ENCODE results near the gene FAM177A1.

FAM177A1 gene

GRCh38 chr14:35020713-35021112 lies 25.4 kb upstream of the FAM177A1 start:
- Histone ChIP-seq H3K4me1 (ENCODE audit: insufficient read depth, low read length, severe bottlenecking) (no peaks in the 10 kb centered on the region), H3K4me2 (ENCODE audit: low read length) (no peak overlapping the region), H3K27ac (ENCODE audit: low read depth, low read length, poor library complexity, severe bottlenecking) (no peak overlapping the region), H3F3A (ENCODE audit: insufficient read depth, low read length) (no peaks in the 10 kb centered on the region), H3K79me2 (ENCODE audit: insufficient read depth, low read length) (no peaks in the 10 kb centered on the region), H3K27me3 (ENCODE audit: insufficient read depth, low read length) (no peaks in the 10 kb centered on the region), H2AFZ (ENCODE audit: low read length) (no peak overlapping the region), H4K20me1 (ENCODE audit: insufficient read depth, low read length) (no peaks in the 10 kb centered on the region), H3K9me3 (ENCODE audit: low read length) (no peaks in the 10 kb centered on the region), H3K9ac (ENCODE audit: low read length) (no peak overlapping the region), H3K9me2 (ENCODE audit: low read depth, low read length) (no peaks in the 10 kb centered on the region), H3K36me3 (ENCODE audit: insufficient read depth, low read length) (peaks cover 82% of the 10 kb centered on the region), H3K4me3 (ENCODE audit: low read depth, low read length, poor library complexity, severe bottlenecking) (no peak overlapping the region)
- no peak for TF ChIP-seq EZH2 (IDR thresholded peaks at IDR 0.05; ENCODE audit: borderline replicate concordance, low read length)
- no peak for TF ChIP-seq CTCF (IDR thresholded peaks at IDR 0.05; ENCODE audit: low read length)

- Histone ChIP-seq H2AFZ (ENCODE audit: low read length) (no peak overlapping the region), H3K4me1 (ENCODE audit: insufficient read depth, low read length, severe bottlenecking) (no peaks in the 10 kb centered on the region), H3K9me2 (ENCODE audit: low read depth, low read length) (no peaks in the 10 kb centered on the region), H3K27me3 (ENCODE audit: insufficient read depth, low read length) (no peaks in the 10 kb centered on the region), H3K36me3 (ENCODE audit: insufficient read depth, low read length) (peaks cover 63% of the 10 kb centered on the region), H3K27ac (ENCODE audit: low read depth, low read length, poor library complexity, severe bottlenecking) (no peak overlapping the region), H3K79me2 (ENCODE audit: insufficient read depth, low read length) (no peaks in the 10 kb centered on the region), H3K4me3 (ENCODE audit: low read depth, low read length, poor library complexity, severe bottlenecking) (no peak overlapping the region), H4K20me1 (ENCODE audit: insufficient read depth, low read length) (no peaks in the 10 kb centered on the region), H3K9me3 (ENCODE audit: low read length) (no peaks in the 10 kb centered on the region), H3K9ac (ENCODE audit: low read length) (no peak overlapping the region), H3F3A (ENCODE audit: insufficient read depth, low read length) (no peaks in the 10 kb centered on the region), H3K4me2 (ENCODE audit: low read length) (no peak overlapping the region)
- TF ChIP-seq EZH2 (IDR thresholded peaks at IDR 0.05; ENCODE audit: borderline replicate concordance, low read length) (no peak), CTCF (IDR thresholded peaks at IDR 0.05; ENCODE audit: low read length) (no peak)
Measured at GRCh38 chr14:35028435-35028834, 17.6 kb upstream of the FAM177A1 start.

GRCh38 chr14:35032562-35032961 lies 13.5 kb upstream of the FAM177A1 start:
- Histone ChIP-seq H3K4me2 (ENCODE audit: low read length) (no peak overlapping the region), H2AFZ (ENCODE audit: low read length) (no peak overlapping the region), H3F3A (ENCODE audit: insufficient read depth, low read length) (no peaks in the 10 kb centered on the region), H3K36me3 (ENCODE audit: insufficient read depth, low read length) (peaks cover 44% of the 10 kb centered on the region), H3K79me2 (ENCODE audit: insufficient read depth, low read length) (no peaks in the 10 kb centered on the region), H3K9me2 (ENCODE audit: low read depth, low read length) (no peaks in the 10 kb centered on the region), H3K4me3 (ENCODE audit: low read depth, low read length, poor library complexity, severe bottlenecking) (no peak overlapping the region), H3K27ac (ENCODE audit: low read depth, low read length, poor library complexity, severe bottlenecking) (no peak overlapping the region), H3K4me1 (ENCODE audit: insufficient read depth, low read length, severe bottlenecking) (no peaks in the 10 kb centered on the region), H4K20me1 (ENCODE audit: insufficient read depth, low read length) (no peaks in the 10 kb centered on the region), H3K9me3 (ENCODE audit: low read length) (0 out of 2 replicates have a peak, but pooled peaks cover 2% of the 10 kb centered on the region), H3K27me3 (ENCODE audit: insufficient read depth, low read length) (no peaks in the 10 kb centered on the region), H3K9ac (ENCODE audit: low read length) (no peak overlapping the region)
- TF ChIP-seq EZH2 (IDR thresholded peaks at IDR 0.05; ENCODE audit: borderline replicate concordance, low read length) (no peak), CTCF (IDR thresholded peaks at IDR 0.05; ENCODE audit: low read length) (no peak)

All from OCI-LY1 (cell line).